CD4-positive, alpha-beta T cell (primary cell): ENCODE data around the gene KCNT2. TPM values are rescaled to one million over a fixed set of nuclear protein-coding genes. Genes with fewer than 3 reads are reported as not detected.

Source experiments
- ATAC-seq: fragments of 200-7000 bp; cut with Tn5 transposase; one replicate; pipeline ENCODE4 v1.10.0; 2022; ENCODE audit warnings: mild to moderate bottlenecking; ENCODE audit not compliant: poor library complexity
- CTCF ChIA-PET: fragments of 350-600 bp; sonication (Branson Sonifier 250); formaldehyde crosslinking; loops from one replicate; lab custom pipeline; 2021; ENCODE audit warnings: antibody characterized with exemption, inconsistent platforms; lab: Charles Lee
- POLR2A ChIA-PET: fragments of 350-600 bp; sonication (Branson Sonifier 250); formaldehyde crosslinking; loops from one replicate; lab custom pipeline; 2021; ENCODE audit warnings: antibody characterized with exemption, inconsistent platforms; lab: Charles Lee
- DNase-seq, 14 experiments: peaks; one replicate each; pipeline ENCODE4 v3.0.0-alpha.2; 2013 to 2020; ENCODE audit warnings: mixed read lengths in 2 of 14
- H3K27ac ChIP-seq, 2 donors: one replicate each; pipeline versions ENCODE4 v1.5.1 to v1.7.0; 2013; ENCODE audit warnings: low read length in 2 of 2, low read depth in 1 of 2, mild to moderate bottlenecking in 1 of 2
- H3K27me3 ChIP-seq, 2 experiments: 1 replicate in 1 of 2; 2 replicates in 1 of 2; pipeline versions ENCODE4 v1.6.1 to v1.7.0; 2013; ENCODE audit warnings: low read length in 2 of 2, control low read depth in 1 of 2, mild to moderate bottlenecking in 1 of 2, moderate library complexity in 1 of 2; ENCODE audit not compliant: insufficient read depth in 2 of 2, control insufficient read depth in 1 of 2
- H3K36me3 ChIP-seq: one replicate; pipeline ENCODE4 v1.6.1; 2013; ENCODE audit warnings: low read length, control low read depth; ENCODE audit not compliant: insufficient read depth
- H3K4me1 ChIP-seq: one replicate; pipeline ENCODE4 v1.6.1; 2013; ENCODE audit warnings: low read length, control low read depth; ENCODE audit not compliant: insufficient read depth
- H3K4me3 ChIP-seq: one replicate; pipeline ENCODE4 v1.5.1; 2013; ENCODE audit warnings: mild to moderate bottlenecking, low read length, moderate library complexity
- H3K9me3 ChIP-seq, 2 experiments: 1 replicate in 1 of 2; 2 replicates in 1 of 2; pipeline versions ENCODE4 v1.6.1 to v1.7.0; 2013; ENCODE audit warnings: low read length in 2 of 2, mild to moderate bottlenecking in 2 of 2, control low read depth in 1 of 2, moderate library complexity in 1 of 2; ENCODE audit not compliant: control insufficient read depth in 1 of 2, insufficient read depth in 1 of 2
- H3K27ac Mint-ChIP-seq: one replicate; pipeline ENCODE4 v1.8.0; 2020; ENCODE audit warnings: mixed read lengths
- H3K27me3 Mint-ChIP-seq: one replicate; pipeline ENCODE4 v1.8.0; 2021; ENCODE audit warnings: mixed read lengths
- H3K36me3 Mint-ChIP-seq: one replicate; pipeline ENCODE4 v1.8.0; 2021; ENCODE audit warnings: low read depth, mixed read lengths
- H3K4me1 Mint-ChIP-seq: one replicate; pipeline ENCODE4 v1.8.0; 2021; ENCODE audit warnings: low read depth, mixed read lengths
- H3K4me3 Mint-ChIP-seq: one replicate; pipeline ENCODE4 v1.8.0; 2020; ENCODE audit warnings: mild to moderate bottlenecking, mixed read lengths
- H3K9me3 Mint-ChIP-seq: one replicate; pipeline ENCODE4 v1.8.0; 2020; ENCODE audit warnings: mixed read lengths
- intact Hi-C, 2 experiments: fragments of 100-400 bp; cut with DNase I in 1 of 2; cut with micrococcal nuclease in 1 of 2; formaldehyde crosslinking; loops; one replicate each; pipeline versions ENCODE4 v1.15.1 to v1.9.0; 2023 to 2025; cut with DNase I, micrococcal nuclease
- total RNA-seq, 174 experiments: library from RNA in 2 of 174; stranded (reverse) in 2 of 174; gene quantifications; one replicate each; pipeline ENCODE4 v1.2.3 and lab custom pipeline; 2021 to 2026
- TF ChIP-seq, protein P1 (sequence below): fragments of 200-600 bp; IDR thresholded peaks from one replicate; pipeline ENCODE4 v1.8.0; 2022; ENCODE audit warnings: antibody characterized with exemption, mild to moderate bottlenecking

KCNT2 gene
- total RNA-seq, 2 experiments from 2014 or later: not detected

DNA sequence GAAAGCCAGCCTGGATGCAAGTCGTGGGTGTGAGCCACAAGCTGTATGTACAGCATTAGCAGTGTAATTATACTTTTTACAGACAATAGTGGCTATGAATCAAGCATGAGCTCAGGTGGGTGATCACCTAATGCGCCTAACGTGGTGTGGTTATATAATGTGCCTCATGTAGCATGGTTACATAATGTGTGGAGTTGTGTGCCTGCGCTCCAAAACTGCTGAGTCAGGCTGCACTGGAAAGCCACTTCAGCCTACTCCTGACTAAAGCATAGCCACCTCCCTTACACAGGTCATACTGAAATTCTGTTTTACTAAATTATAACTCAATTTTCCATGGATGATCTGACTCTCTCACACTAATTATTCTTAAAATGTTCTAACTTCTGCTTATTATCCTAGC, 69.8 kb downstream of the KCNT2 start:
- no peak overlapping the region for H3K4me3 Mint-ChIP-seq
- no peaks in the 10 kb centered on the region for H3K36me3 ChIP-seq
- H3K9me3 ChIP-seq: peaks cover 0 to 14% of the 10 kb centered on the region in 2 experiments
- ATAC-seq (no peak), DNase-seq (no peak)
- ChIA-PET CTCF (no interaction called here), POLR2A (no interaction called here)
- no peak overlapping the region for H3K27ac ChIP-seq
- no peaks in the 10 kb centered on the region for H3K4me1 ChIP-seq
- H3K27me3 ChIP-seq: no peaks in the 10 kb centered on the region
- no peaks in the 10 kb centered on the region for H3K4me1 Mint-ChIP-seq
- H3K27ac Mint-ChIP-seq: no peak overlapping the region
- TF ChIP-seq, protein P1, sequence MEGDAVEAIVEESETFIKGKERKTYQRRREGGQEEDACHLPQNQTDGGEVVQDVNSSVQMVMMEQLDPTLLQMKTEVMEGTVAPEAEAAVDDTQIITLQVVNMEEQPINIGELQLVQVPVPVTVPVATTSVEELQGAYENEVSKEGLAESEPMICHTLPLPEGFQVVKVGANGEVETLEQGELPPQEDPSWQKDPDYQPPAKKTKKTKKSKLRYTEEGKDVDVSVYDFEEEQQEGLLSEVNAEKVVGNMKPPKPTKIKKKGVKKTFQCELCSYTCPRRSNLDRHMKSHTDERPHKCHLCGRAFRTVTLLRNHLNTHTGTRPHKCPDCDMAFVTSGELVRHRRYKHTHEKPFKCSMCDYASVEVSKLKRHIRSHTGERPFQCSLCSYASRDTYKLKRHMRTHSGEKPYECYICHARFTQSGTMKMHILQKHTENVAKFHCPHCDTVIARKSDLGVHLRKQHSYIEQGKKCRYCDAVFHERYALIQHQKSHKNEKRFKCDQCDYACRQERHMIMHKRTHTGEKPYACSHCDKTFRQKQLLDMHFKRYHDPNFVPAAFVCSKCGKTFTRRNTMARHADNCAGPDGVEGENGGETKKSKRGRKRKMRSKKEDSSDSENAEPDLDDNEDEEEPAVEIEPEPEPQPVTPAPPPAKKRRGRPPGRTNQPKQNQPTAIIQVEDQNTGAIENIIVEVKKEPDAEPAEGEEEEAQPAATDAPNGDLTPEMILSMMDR: no peak
- no peaks in the 10 kb centered on the region for H3K36me3 Mint-ChIP-seq
- no peak overlapping the region for H3K4me3 ChIP-seq
- no peaks in the 10 kb centered on the region for H3K27me3 Mint-ChIP-seq
- H3K9me3 Mint-ChIP-seq: peaks cover 5% of the 10 kb centered on the region
- intact Hi-C loops: no loop called here

DNA sequence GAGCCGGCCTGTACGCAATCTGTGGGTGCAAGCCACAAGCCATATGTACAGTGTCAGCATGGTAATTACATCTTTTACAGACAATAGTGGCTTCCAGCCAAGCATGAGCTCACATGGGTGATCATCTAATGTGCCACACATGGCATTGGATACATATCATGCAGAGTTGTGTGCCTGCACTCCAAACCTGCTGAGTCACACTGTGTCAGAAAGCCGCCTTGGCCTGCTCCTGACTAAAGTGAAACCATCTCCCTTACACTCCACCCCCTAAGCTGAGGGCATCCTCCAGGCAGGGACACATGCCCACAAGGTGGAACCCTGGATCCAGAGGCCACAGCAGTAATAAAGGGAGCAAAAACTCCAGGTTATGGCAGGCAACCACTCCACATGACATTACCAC, 72.5 kb downstream of the KCNT2 start:
- Mint-ChIP-seq H3K36me3 (no peaks in the 10 kb centered on the region), H3K27ac (no peak overlapping the region), H3K27me3 (no peaks in the 10 kb centered on the region), H3K4me1 (no peaks in the 10 kb centered on the region), H3K4me3 (no peak overlapping the region), H3K9me3 (peaks cover 5% of the 10 kb centered on the region)
- H3K9me3 ChIP-seq: peaks cover 0 to 14% of the 10 kb centered on the region in 2 experiments
- H3K4me1 ChIP-seq: no peaks in the 10 kb centered on the region
- POLR2A ChIA-PET: no interaction called here
- no peaks in the 10 kb centered on the region for H3K27me3 ChIP-seq
- H3K36me3 ChIP-seq: no peaks in the 10 kb centered on the region
- no peak overlapping the region for H3K27ac ChIP-seq
- DNase-seq (peak in 3 of 14 experiments; percentile 6 to 16 (median 14)), ATAC-seq (no peak)
- CTCF ChIA-PET: no interaction called here
- TF ChIP-seq, protein P1: no peak
- no peak overlapping the region for H3K4me3 ChIP-seq
- intact Hi-C loops: no loop called here

DNA sequence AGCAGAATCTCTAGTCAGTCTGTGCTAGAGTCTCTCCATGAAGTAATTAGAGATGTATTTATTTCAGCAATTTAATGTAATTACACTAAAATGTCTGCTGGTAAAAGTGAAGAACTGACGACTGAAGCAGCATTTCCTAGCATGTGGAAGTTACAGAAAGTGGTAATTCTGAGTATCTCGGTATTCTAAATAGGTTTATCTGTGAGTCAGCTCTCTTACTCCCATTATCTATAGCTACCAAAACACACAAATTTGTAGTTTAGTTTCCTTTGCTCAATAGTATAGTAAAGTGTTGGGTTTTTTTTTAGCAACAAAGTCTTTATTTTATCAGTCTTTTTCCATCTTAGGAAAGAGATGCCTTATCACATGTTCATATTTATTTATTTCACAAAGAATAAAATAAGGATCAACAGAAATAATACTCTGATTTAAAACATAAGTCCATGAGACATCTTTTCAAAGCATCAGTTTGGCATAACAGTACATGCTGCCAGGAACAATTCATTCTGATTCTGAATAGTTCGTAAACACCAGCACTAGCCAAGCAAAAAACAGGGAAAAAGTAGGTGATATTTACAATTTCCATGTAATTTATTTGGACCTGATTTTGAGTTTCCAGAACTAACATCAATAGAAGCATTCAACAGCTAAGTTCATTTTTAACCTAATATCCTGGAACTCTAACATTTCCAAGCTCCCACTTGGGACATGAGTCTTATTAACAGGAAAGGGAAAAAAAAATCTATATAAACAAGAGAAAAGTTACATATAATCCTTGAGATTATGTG, 76.3 kb downstream of the KCNT2 start:
- POLR2A ChIA-PET: no interaction called here
- intact Hi-C loops: no loop called here
- Histone ChIP-seq H3K9me3 (peaks cover 0 to 4% of the 10 kb centered on the region in 2 experiments), H3K4me1 (no peaks in the 10 kb centered on the region), H3K36me3 (no peaks in the 10 kb centered on the region), H3K4me3 (no peak overlapping the region), H3K27ac (no peak overlapping the region), H3K27me3 (no peaks in the 10 kb centered on the region)
- no peaks in the 10 kb centered on the region for H3K36me3 Mint-ChIP-seq
- no peaks in the 10 kb centered on the region for H3K27me3 Mint-ChIP-seq
- H3K9me3 Mint-ChIP-seq: peaks cover 6% of the 10 kb centered on the region
- no peak for DNase-seq
- H3K4me1 Mint-ChIP-seq: no peaks in the 10 kb centered on the region
- H3K4me3 Mint-ChIP-seq: no peak overlapping the region
- TF ChIP-seq, protein P1: no peak
- CTCF ChIA-PET: no interaction called here
- no peak for ATAC-seq
- H3K27ac Mint-ChIP-seq: no peak overlapping the region
